HG03280 (cell line): ENCODE measurements around the gene TSEN15.
A peak's percentile ranks its signal among the peaks of the same experiment; 100 is the strongest.

Source experiments
- ATAC-seq: cut with Tn5 transposase; IDR thresholded peaks from one replicate; pipeline ENCODE4 v1.9.1; 2021; ENCODE audit warnings: mild to moderate bottlenecking, moderate library complexity; ENCODE audit not compliant: unreplicated experiment

Gene TSEN15

GRCh38 chr1:184051485-184052193 is at the start of gene TSEN15:
TSEN15 (plus strand) TSS chr1:184051730; CDS start chr1:184051756, 26 bp downstream.
- ATAC-seq: peak; percentile 98

DNA sequence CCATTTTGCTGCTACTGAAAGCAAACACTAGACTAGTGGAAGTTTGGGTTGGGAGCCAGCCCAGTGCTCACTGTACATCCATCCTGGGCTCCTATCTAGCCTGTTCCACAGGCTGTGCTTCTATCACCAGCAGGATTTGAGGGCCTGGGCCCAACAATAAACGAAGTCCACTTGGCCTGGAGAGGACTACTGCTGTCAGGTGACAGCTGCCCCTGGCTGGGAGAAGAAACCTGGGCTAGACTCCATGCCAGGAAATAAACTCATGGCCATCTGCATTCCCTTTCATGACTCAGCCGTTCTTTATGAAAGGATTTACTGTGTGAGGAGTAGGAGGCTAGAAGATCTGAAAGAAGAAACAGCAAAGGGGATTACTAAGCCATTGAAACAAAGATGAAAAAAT is 49.5 kb upstream of the TSEN15 start:
- ATAC-seq: no peak

DNA sequence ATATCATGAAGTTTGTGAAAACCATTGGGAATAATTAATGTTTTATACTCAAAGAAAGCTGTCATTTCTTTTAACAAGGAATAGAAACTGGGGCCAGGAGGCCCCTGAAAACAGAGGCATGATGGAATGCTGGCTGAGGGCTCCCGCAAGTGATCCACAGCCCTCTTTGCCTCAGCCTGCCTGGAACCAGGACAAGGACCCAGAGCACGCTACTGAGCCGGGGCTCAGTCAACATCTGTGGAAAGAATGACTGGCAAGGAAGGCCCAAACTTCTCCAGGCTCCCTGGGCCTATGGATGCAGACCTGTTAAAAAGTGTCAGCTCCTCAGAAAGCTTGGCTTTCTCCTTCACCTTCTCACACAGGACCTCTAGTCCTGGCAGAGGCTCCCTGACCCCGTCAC is 46.6 kb upstream of the TSEN15 start:
- no peak for ATAC-seq

GRCh38 chr1:184005506-184005905 is 46.0 kb upstream of the TSEN15 start:
- no peak for ATAC-seq

DNA sequence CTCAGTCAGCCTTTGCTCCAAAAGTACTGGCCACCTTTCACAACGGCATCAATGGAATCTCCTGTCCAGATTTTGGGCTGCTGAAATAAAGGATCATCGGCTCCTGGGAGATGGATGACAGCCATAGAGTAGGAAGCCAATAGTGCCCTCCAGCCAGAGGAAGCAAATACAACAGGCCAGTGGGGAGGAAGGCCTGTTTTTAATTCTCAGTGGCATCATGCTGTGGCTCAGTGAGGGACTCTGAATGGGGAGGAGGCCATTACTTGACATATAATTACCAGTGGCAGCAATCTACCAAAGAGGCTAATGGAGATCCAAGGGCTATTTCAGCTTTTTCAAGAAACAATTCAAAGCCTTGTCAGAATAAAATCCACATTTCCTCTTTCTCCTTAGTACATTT is 40.7 kb upstream of the TSEN15 start:
- no peak for ATAC-seq

DNA sequence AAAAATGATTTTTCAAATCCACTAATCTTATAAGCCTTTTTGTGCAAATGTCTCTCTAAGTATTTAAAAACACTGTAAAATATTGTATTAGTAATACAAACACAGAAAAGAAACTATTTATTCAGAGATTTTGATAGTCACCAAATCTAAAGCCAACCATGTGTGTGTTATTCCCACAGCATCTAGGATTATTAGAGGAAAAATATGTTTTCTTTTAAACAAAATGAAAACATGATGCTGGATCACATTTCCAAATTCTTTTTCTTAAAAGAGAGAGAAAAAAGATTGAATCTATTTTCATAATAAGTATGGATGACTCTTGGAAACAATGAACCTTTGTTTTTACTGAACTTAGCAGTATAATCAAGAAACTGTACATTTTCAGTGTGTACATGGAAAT is 39.3 kb upstream of the TSEN15 start:
- ATAC-seq: no peak

DNA sequence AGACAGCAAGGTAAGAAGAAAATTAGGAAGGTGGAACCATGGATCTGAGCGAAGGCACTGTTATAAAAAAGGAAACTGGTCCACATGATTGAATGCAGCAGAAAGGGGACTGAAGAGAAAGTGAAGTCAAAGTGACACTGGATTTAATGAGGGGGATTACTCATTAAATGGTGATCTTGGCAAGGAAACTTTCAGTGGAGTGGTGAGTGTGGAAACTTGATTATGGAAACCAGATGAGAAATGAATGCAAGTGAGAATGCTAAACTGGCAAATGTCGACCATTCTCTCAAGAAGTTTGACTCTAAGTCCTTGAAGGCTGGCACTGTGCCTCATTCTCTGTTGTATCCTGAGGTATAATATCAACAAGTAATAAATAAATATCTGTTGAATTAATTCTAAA is 37.3 kb upstream of the TSEN15 start:
- ATAC-seq: no peak

DNA sequence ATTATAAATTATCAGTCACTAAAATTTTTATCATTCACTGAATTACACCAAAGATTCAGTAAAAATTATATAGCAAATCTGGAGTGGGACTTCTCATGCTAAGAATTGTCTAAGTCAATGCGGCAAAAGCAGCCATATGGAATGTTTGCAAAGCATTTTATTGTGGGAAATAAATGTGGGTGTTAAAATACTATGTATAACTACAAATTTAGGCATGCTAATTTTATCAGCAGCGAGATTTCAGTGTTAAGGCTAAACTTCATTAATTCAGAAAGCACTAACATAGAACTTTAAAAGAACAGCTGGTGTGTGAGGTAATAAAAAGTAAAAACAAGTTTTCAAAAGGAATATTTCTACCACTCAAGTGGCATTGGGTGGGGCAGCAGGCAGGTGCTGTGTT is 35.4 kb upstream of the TSEN15 start:
- ATAC-seq: no peak

GRCh38 chr1:184017306-184017705 is 34.2 kb upstream of the TSEN15 start:
- no peak for ATAC-seq

- ATAC-seq: no peak
Observed at GRCh38 chr1:184018622-184019021, 32.9 kb upstream of the TSEN15 start.

GRCh38 chr1:184019069-184019468 is 32.5 kb upstream of the TSEN15 start:
- ATAC-seq: no peak

- ATAC-seq: no peak
Observed at GRCh38 chr1:184019506-184019905, 32.0 kb upstream of the TSEN15 start.

- no peak for ATAC-seq
Observed at GRCh38 chr1:184020328-184020727, 31.2 kb upstream of the TSEN15 start.

- no peak for ATAC-seq
Observed at GRCh38 chr1:184020855-184021254, 30.7 kb upstream of the TSEN15 start.

DNA sequence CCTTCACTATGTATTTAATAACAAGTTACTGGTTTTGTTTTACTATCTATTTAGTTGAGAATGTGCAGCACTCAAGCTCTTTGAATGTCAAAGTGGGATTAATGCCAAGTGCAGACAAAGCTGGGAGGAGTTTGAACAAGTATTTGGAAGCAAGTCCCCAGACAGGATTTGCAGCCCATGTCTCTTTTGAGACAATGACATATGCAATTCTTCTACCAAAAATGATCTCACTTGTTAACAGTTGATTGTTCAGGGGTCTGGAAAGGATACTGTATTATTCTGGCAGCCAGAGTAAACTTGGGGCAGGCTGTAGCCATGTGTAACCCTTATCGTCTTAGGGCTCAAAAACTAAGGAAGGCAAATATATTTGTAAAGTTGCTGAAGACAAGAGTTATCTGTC is 29.8 kb upstream of the TSEN15 start:
- no peak for ATAC-seq

- ATAC-seq: no peak
Observed at GRCh38 chr1:184022668-184023067, 28.9 kb upstream of the TSEN15 start.

DNA sequence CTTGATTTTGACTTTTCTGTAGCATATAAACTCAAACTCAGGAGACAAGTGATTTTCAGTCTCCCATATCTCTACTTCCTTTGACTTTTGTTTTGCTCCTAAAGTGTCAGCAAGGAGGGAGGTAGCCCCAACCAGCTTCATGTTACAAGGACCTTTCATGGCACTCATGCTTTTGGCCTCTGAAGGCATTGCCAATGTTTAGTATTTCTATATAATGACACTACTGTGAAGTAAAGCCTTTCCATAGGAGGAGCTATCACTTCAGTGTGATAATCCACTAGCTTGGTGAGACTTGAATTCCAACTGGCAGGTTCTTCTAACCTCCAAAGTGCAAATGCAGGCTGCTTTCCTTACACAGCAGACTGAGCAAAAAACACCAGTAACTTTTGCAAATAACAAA is 28.4 kb upstream of the TSEN15 start:
- no peak for ATAC-seq

DNA sequence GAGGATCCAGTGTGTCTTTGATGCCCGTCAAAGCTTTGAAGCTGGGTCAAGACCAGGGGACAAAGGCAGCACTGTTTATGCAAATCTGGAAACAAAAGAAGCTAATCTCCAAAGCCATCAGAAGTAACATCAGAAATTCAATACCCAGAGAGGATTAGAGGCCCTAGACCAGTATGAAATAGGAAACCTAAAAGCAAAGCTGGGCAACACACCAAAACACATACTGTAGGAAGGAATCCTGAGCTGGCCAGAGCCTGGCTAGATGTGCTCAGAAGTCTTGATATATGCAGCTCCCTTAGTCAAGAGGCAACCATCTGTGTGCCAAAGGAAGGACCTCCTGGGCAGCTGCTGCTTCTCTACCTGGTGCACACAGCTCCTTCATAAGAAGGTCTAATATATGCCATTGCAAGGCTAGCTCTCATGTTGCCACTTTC is 26.3 kb upstream of the TSEN15 start:
- no peak for ATAC-seq

DNA sequence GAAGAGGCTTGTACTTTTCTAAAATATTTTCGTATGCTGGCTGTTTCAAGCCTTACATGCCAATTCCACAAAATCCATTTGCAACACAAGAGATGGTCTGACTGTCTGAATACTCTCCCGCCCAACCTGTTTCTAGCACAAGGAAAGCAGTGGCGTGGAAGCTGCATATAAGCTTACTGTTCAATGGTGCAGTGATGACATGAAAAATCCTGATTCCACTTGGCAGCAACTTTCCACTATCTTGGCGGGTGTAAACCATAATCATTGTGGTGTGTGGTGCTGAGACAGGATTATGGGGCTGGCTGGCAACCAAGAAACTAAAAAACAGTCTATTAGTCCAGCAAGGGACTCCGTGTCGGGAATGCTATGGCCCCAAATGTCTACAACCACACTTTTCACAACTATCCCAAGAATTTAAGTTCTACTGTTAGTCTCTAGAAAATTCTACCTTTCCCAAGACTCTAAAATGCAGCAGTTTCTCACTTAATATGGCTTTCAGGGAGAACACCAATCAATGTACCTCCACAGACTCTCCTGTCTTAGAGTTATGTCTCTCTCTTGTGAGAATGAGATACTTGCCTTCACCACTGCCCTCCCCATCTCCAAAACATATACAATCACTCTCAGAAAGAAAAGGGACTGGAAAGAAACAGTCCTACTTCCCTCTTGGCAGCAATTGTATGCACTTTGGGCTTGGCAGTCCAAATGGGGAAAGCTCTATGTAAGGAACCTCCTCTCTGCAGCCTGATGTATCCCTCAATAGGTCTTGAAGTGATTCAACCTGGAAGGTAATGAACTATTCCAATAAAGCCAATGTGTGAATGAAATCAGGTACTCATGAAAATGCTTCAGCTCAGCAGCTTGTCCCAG is 23.5 kb upstream of the TSEN15 start:
- ATAC-seq: no peak

DNA sequence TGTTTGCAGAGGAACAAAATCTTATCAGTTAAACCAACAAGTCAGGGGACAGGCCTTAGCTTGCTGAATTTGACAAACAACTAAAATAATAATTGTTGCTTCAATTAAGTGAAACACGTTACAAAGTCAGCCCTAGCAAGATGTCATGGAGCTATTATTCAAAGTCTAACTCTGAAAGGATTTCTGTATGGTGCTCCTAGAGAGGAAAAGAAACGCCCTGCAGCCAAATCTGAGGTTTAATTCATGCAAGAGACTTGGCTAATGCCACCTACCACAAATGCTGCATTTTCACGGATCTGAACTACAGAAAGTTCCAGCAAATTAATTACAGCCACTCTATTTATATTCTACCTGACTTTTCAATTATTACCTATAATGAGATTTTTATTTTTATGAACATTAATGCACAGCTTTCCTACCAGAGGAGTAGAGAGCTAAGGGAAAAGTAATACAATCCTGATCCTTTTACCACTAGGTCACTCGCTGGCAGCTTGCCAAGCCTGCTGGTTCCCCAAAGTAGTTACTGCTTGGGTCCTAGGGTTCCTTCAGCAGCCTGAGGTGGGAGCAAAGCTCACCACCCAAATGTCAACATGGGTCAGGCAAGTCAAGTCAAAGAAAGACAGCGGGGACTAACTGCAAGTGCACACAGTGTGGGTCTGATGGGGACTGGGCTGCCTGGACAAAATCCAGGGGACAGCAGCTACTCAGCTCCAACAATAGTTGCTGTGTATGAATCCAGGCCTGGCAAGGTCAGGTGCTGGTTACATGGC is 22.5 kb upstream of the TSEN15 start:
- ATAC-seq: no peak

- ATAC-seq: no peak
Observed at GRCh38 chr1:184030433-184031091, 21.0 kb upstream of the TSEN15 start.
